ENCODE data around the gene PDE1C.

Gene PDE1C

DNA sequence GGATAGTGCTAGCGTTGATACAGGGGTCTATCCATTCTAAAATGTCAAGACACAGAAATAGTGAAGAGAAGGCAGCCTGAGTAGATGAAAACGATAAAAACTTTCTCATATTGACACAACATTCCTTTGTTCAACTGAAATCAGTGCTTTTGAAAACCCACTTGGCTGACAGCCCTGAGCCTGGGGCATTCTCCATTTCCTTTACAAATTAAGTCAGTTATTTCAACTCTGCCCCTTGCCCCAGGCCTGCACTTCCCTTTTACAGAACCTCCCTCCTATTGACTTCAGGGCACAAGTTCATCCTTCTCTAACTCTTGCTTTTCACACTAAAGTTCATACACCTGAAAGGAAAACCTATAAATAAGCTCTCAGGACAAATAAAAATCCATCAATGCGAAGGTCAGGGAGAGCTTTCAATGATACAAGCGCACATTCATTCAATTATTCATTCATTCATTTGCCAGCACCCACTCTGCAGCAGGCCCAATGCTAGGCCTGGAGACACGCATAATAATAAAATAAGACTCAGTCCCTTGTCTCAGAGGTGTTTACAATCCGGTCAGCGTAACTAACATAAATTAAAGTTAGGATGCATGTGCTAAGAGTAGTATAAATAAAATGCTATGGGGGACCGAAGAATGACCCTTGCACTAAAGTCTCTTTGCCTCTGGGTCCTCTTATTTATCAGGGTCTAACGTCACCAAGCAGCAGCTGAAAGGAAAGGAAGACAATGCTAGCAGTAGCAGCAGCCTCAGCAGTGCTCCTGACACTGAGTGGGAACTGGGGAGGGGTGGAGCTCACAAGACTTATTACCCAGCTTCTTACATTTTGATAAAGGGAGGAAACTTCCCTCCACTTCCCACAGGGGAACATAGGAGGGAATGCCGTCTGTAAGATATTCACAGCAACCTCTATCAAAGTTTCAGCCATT, 134.8 kb downstream of the PDE1C start:
- no peak for DNase-seq

DNA sequence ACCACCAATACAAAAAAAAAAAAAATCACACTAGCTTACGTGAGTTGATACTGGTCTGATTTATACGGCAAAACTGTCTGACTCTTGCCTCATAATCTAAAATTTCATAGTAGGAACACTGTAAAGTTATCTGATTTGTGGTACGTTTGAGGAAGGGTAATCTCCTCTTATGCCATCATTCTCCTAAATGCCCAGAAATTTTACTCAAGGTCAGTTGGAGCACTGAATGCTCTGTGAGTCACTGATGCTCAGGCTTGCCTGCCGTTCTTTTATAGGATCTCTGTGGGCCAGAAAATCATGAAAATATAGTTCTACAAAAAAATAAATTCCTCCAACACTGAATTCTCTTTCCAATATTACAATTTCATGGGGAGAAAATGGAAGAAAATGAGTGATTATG, 135.7 kb downstream of the PDE1C start:
- DNase-seq: no peak

DNA sequence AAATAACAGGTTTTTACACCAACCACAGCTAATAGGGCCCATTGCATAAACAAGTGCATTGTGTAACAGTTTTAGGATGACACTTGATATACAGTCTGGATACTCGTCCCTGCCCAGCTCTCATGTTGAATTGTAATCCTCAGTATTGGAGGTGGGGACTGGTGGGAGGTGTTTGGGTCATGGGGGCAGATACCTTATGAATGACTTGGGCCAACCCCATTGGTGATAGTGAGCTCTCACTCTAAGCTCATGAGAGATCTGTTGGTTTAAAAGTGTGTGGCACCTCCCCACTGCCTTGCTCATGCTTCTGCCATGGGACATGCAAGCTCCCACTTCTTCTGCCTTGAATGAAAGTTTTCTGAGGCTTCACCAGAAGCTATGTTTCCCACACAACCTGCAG, 136.7 kb downstream of the PDE1C start:
- no peak for DNase-seq

DNA sequence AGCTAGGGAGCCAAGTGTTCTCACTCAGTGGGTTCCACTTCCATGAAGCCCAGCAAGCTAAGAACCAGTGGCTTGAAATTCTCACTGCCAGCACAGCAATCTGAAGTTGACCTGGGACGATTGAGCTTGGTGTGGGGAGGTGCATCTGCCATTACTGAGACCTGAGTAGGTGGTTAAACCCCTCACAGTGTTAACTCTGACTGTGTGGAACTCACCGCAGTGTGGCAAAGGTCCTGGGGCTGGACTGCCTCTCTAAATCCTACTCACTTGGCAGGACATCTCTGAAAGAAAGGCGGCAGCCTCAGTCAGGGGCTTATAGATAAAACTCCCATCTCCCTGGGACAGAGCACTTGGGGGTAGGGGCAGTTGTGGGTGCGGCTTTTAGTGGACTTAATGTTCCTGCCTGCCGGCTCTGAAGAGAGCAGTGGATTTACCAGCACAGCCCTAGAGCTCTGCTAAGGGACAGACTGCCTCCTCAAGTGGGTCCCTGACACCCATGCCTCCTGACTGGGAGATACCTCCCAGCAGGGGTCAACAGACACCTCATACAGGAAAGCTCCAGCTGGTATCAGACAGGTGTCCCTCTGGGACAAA, 143.1 kb downstream of the PDE1C start:
- DNase-seq: no peak

DNA sequence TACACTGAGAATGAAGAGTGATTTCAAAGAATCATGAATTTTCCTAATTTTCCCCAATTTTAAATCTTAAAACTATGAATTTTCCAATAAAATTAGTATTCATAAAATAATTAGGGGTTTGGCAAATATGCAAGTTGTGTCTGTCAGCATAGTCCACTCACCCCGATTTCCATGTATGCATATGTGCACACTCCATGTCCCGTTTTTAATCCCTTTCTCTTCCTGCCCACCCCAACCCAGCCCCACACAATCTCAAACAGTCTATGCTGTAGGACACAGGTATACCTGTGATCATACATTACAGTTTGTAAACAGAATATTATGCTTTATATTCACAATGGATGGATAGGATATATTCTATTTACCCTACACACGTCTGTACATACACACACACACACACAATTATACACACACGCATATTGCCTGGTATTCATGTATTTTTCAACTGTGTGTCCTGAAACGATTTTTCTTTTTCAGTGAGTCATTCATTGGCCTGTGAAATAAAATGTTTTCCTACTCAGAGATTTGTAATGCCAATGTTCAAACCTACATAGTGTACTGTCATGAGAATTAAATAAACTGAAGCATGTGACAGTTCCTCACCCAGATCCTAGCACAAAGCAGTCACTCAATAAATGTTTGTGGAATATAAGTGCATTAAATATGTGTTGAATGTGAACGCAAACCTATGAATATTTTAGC, 144.3 kb downstream of the PDE1C start:
- DNase-seq: no peak

DNA sequence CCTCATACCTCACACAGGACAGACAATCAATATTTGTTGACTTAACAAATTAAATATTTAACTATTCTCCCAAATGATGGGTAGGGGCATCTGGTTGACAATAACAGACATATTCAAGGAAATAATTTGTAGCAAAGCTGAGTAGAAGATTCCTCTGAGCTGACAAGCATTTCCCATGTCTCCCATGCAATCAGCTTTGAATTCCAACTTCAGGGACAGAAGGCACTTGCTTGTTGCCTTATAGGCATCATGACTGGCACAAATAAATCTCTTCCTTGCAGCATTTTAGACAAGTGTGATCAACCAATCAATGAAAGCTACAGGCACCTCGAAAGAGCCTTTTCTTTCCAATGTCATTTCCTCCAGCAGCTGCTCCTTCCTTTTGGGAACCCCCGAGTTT, 146.0 kb downstream of the PDE1C start:
- no peak for DNase-seq

DNA sequence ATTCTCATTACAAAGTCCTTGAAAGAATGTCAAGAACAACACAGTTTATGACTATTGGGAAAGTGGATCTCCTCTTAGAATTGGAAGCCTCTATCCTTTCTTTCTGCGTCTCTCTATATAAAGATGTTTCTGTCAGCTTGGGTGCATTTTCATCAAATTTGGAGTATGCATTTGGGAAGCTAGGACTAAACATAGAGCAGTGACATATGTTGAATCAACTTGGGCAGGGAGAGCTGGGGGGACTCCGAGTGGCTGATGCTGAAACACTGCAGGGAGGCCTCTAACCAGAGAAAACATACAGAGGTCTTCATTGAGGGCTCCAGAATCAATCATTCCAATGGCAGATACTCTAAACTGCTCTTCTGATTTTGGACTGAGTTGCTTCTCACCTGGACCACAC, 147.4 kb downstream of the PDE1C start:
- no peak for DNase-seq

DNA sequence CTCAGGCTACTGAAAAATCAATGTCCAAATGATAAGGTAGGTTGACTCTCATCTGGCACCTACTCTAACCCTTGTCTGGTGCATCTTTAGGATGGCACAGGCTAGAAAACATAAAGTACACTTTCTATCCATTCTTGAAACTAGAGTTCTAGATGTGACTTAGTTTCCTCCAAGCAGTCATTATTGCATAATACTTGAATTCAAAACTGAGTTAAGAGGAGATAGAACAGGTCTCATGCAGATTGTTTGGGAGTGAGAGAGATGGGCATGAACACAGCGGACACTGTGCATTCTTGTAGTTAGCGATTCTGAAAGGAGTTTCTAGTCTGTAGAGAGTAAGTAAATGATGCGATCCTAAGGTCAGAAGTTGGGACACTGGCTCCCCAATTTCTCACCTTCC, 149.2 kb downstream of the PDE1C start:
- no peak for DNase-seq

DNA sequence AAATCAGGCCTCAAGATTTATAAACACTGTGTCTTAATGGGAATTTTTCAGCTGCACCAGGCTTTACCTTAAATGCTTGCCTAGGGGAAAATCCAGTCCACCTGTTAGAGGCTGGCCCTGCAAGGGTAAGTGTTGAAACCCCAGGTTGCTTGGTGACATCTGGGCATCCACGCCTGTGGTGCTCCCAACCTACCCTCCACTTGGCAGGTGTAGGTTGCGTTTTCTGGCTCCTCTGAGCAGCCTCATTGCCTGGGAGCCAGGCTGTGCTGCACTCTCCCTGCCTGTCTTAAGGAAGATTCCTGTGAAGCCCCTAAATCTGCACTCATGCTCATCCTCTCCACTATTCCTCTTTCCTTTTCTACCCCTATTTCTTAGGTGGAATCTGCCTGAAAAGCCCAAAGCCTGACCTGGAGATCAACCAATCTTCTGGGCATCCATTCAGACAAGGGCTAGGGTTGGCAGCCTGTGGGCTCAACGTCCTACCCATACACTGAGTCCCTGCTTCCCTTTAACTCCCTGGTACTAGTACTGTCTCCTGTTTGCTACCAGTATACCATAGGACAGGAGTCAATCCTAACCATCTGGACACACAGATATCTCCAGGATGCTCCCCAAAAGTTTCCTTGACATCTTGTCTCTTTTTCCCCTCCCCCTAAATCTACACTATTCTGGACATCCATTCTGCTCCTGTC, 150.4 kb downstream of the PDE1C start:
- DNase-seq: no peak

DNA sequence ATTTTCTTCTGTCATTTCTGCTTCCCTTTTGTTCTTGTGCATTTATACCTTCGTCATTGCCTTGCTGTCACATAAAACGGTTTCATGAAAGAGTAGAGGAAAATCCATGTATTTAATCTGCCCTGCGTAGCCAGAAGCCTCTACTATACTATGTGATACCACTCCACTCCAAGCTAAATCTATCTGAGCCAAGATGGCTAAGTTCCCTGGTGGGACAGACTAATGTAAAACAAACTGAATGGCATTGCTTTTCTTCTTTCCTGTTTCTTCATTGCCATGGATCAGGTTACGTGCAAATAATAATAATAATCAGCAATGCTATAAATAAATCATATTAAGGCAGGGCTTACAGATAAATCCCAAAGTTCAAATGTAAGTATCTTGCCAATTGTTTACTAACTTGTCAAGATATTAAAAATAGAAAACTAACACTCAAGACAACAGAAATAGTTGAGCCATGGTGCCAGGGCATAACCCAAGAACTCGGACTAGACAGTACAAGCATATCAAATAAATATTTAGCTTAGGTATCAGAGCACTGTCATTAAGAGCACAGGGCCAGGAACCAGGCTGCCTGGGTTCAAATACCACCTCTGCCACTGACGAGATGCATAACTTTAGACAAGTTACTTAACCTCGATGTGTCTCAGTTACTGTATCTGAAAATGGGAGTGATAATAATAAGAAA, 151.4 kb downstream of the PDE1C start:
- DNase-seq: no peak

DNA sequence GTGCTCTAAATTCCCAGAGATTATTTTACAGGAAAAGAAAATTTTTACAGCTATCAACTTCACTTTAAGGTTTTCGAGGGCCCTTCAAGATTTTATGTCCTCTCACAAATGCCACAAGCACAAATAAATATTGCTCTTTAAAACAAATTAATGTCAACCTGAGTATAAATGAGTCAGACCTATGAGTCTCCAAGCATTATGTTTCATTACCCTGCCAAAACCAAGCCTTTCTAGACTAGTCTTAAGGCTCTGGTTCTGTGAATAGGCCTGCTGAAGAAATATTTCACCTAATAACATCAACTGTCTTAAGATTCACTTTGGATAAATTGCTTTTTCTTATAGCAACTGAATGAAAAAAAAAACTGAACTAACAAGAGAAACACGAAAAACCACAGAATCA, 153.0 kb downstream of the PDE1C start:
- no peak for DNase-seq

DNA sequence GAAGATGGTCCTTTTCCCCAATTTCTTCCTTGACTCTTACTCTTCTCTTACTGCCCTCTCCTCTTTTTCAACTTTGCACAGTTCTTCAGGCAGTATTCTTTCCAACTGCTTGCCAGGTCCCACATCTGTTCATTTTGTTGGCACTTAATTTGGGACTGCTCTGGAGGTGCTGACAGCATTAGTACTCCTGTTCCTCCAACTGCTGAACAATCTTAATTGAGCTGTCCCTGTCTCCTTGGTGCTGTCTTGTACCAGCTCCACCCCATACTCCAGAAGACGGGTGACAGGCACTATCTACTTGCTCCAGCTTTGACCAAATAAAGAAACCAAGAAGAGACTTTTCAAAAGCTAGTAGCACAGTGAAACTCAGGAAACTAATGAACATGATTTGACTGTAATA, 160.0 kb downstream of the PDE1C start:
- DNase-seq: no peak

DNA sequence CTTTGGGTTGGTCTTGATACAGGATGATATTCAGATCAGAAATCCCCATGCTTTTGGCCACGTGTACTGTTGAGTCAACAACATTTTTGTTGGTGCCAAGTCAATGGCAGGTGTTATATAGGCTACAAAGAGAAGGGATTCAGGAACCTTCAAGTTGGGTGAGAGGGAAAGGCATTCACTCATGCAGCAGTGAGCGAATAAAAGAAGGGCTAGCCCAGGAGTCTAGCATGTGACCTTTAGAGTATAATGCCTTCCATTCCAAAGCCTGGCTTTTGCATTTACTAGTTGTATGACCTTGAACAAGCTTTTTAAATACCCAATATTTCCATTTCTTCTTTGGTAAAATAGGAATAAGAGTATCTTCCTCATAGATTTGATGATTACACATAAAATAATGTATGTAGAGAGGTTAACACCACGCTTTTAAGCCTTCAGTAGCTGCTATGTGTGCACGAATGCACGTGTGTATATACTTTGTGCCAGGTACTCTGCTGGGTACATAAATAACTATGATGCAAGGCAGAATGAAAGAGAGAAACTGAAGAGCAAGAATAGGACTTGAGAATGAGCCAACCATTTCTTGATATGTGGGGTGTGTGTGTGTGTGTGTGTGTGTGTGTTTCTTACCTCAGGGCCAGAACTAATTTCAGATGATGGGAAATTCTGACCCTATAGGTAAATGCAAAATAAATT, 163.6 kb downstream of the PDE1C start:
- no peak for DNase-seq

DNA sequence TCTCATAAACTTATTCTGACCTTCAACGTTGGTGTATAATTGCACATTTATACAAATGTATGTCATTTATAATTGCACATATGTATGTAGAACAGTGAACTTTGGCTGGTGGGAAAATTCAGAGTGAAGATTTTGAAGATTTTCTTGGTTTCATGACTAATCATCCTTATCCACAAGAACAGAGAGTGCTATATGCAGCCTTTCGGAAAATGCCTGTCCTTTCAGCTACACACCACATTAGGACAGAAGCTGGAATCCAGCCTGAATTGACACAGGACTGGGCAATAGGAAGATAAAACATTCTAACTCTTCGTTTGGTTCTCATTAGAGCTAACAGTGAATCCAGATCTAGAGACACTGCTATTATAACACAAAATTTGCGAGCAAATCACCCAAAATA, 166.2 kb downstream of the PDE1C start:
- no peak for DNase-seq

DNA sequence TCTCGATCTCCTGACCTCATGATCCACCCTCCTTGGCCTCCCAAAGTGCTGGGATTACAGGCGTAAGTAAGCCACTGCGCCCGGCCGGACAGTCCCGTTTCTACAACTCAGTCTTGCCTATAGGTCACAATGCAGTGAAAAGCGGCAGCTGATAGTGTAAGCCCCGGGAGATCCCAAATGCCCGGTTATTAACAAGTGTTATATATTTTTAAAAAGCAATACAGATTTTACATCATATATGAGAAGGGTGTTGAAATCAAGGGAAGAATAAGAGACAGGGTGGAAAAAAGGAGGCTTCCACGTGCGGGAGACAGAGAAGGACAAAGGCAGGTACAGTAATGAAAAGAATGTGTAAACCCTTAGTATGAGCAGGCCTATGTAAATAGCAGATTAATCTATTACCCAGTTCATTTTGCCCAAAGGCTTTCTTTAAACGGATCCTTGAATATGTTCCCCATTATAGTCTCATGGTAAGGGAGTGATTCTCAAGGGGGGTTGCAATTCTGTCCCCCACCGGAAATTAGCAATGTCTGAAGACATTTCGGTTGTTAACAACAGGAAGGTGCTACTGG, 170.8 kb downstream of the PDE1C start:
- no peak for DNase-seq

DNA sequence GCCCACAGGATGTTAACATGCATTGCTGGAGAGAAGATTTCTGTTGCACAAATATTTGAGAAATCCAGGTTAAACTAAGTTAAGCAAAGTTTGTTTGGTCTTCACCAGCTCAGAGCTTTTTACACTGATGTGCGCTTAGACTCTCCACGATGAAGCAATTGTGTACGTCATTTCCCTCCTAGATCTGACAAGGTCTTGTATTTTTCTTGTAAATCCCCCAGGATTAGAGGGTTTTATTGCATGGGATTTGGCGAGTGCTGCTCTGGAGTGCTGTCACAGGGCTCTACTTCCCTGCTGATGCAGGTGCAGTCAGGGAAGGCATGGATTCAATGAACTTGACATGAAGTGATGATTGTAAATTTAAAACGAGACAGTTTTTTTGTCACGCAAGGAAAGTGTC, 173.3 kb downstream of the PDE1C start:
- DNase-seq: no peak

DNA sequence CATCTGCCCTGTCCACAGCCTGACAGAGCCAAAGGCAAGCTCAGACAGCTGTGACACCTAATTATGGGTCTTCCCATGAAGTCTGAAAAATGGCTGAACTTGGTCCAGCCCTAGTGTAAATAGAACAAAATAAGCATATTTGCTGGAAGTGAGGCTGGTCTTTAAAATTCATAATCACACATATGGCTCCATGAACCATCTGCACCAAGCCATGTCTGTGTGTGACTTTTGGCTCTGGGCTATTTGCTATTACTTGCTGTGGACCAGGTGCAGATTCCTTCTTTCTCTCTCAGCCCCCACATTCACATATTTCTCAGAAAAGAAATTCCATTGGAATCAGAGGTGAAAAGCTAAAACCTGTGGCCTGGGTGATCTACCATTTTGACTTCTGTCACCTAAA, 175.9 kb downstream of the PDE1C start:
- no peak for DNase-seq

DNA sequence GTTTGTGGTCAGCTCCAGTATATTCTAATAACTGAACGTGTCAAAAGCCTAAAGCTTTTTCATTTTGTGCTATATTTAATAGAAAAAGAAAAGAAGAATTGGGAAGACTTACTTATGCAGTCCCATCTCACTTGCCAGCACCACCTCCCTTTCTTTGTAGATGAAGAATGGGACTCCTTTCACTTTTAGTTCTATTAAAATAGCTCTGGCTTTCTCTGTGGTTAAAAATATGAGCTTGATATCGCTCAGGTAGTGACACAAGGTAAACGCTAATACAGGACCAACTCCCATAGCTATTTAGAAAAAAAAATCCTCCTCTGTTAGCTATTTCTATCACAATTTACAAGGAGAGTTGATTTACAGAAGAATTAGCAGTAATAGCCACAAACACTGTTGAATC, 176.8 kb downstream of the PDE1C start:
- DNase-seq: no peak

DNA sequence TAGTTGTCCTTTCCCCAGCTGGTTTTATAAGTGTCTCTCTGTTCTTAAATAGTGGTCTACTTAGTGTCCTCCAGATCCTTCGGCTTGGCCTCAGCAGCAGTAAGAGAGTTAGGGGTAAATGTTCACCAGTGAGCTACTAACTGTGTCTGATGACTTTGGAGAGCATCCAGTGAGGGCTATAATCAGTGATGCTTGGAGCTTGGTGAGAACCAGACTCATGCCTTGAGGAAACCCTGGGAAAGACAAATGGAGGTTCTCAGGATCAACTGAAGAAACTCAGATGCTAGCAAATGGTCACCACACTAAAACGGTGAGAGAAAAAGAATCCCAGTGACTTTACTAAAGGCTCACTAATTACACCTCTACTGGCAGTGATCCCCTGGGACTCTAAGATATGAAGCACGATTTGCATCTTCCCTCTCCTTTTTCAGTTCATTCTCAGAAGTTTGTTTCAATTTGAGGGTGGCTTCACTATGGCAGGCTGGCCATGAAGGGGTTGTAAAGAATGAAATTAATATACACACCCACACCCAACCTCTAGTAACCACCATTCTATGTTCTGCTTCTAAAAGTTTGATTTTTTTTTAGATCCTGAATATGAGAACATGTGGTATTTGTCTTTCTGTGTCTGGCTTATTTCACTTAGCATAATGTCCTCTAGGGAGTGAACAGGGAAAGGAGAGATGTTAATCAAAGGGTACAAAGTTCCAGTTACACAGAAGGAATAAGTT, 177.9 kb downstream of the PDE1C start:
- no peak for DNase-seq

DNA sequence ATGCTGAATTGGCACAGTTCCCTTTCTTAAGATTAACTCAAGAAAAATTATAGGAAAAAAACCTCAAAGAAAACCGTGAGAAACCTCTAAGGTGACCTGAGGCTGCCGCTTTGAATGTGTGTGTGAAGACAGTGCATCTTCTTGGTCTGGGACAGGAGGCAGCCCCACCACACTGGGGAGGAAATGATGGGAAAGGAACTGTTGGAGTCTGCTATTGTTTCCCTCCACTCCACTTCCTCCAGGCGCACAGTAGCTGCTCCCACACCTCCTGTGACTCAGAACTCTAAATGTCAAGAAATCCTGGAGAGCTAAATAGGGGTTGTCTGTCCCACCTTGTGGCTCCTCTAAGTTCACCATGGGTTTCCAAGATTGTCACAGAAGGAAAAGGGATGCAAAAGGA, 179.4 kb downstream of the PDE1C start:
- no peak for DNase-seq

DNA sequence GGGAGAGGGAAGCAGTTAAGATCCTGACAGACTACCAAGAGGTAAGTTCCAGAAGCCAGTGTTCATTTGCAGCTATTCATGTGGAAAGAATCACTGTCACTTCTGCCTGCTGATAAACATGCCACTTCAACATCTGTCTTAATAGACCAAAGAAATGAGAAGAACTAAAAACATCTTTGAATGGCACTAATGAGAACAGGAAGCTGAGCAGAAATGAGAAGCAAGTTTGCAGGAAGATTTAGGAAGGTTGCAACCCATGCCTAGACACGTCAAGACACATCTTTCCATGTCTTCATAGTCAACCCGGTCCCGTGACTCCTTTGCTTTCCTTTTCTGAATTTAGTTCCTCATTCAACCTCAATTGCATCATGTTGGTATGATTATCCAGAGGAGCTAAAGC, 180.0 kb downstream of the PDE1C start:
- DNase-seq: no peak
